NAMALWA (cell line): ENCODE data around the gene PRAC1.
"Not testable (repeated sequence)": the region's sequence is repeated elsewhere in the genome, so short reads cannot be mapped to it uniquely, and the experiment has no call there.

Source experiments
- DNase-seq: peaks from one replicate; pipeline ENCODE4 v3.0.0-alpha.2; 2015; ENCODE audit warnings: low spot score

Gene PRAC1

GRCh38 chr17:48726916-48727286, 4.6 kb upstream of the PRAC1 start:
- DNase-seq, result no peak

- no peak for DNase-seq
These were observed 4.0 kb upstream of the PRAC1 start for GRCh38 chr17:48726114-48726915.

- DNase-seq, result no peak
These were observed 3.2 kb upstream of the PRAC1 start for GRCh38 chr17:48725288-48726064.

- peak; percentile 20 for DNase-seq
These were observed 2.6 kb upstream of the PRAC1 start for GRCh38 chr17:48725004-48725287.

GRCh38 chr17:48724251-48725003, 2.1 kb upstream of the PRAC1 start:
- DNase-seq, result peak; percentile 78

GRCh38 chr17:48723423-48724250, 1.3 kb upstream of the PRAC1 start:
- DNase-seq, result no peak

GRCh38 chr17:48722915-48723422, 651 bp upstream of the PRAC1 start, which contains the start of gene PRAC2:
Gene PRAC2, plus strand, starts transcription at chr17:48723185. Its CDS starts 1,226 bp downstream, at chr17:48724411.
- DNase-seq, result no peak

- no peak for DNase-seq
These were observed 1.3 kb downstream of the PRAC1 start for GRCh38 chr17:48721009-48721402.

- DNase-seq, result peak; percentile 26
These were observed 1.9 kb downstream of the PRAC1 start for GRCh38 chr17:48720266-48721008.

GRCh38 chr17:48719642-48720265, 2.6 kb downstream of the PRAC1 start:
- no peak for DNase-seq

GRCh38 chr17:48718761-48719641, 3.3 kb downstream of the PRAC1 start:
- no peak for DNase-seq

GRCh38 chr17:48718227-48718760, 4.0 kb downstream of the PRAC1 start:
- no peak for DNase-seq

GRCh38 chr17:48717367-48718226, 4.7 kb downstream of the PRAC1 start:
- DNase-seq, result no peak

- DNase-seq, result not testable (repeated sequence)
These were observed 5.8 kb downstream of the PRAC1 start for GRCh38 chr17:48716549-48716948.

GRCh38 chr17:48715496-48716399, 6.6 kb downstream of the PRAC1 start:
- no peak for DNase-seq

GRCh38 chr17:48711128-48711527, 11.2 kb downstream of the PRAC1 start:
- no peak for DNase-seq
